Neural crest cell (in vitro differentiated cells): ENCODE measurements around the gene THEMIS. TPM values are rescaled to one million over a fixed set of nuclear protein-coding genes. Genes with fewer than 3 reads are reported as not detected.

Experiments
- DNase-seq: peaks from one replicate; pipeline ENCODE4 v3.0.0; 2021; ENCODE audit warnings: low read depth, mixed read lengths, low spot score
- H3K27ac Mint-ChIP-seq: one replicate; pipeline ENCODE4 v1.8.0; 2021; ENCODE audit warnings: mild to moderate bottlenecking, mixed read lengths; ENCODE audit not compliant: unreplicated experiment
- H3K27me3 Mint-ChIP-seq: 2 replicates; pipeline ENCODE4 v1.8.0; 2021; ENCODE audit warnings: low read depth, mild to moderate bottlenecking, mixed read lengths
- H3K36me3 Mint-ChIP-seq: 2 replicates; pipeline ENCODE4 v1.8.0; 2021; ENCODE audit warnings: low read depth, mild to moderate bottlenecking, mixed read lengths
- H3K4me1 Mint-ChIP-seq: 2 replicates; pipeline ENCODE4 v1.8.0; 2021; ENCODE audit warnings: mixed read lengths
- H3K4me3 Mint-ChIP-seq: one replicate; pipeline ENCODE4 v1.8.0; 2021; ENCODE audit warnings: mild to moderate bottlenecking, mixed read lengths
- H3K9me3 Mint-ChIP-seq: 2 replicates; pipeline ENCODE4 v1.8.0; 2021; ENCODE audit warnings: mixed read lengths
- total RNA-seq: library from RNA; stranded (reverse); gene quantifications from 2 replicates; pipeline ENCODE4 v1.2.1, GENCODE V29; 2021
- TF ChIP-seq, protein P1 (sequence below): fragments of 200-600 bp; sonication (generic); conservative IDR thresholded peaks from 2 replicates; pipeline ENCODE4 v1.5.0; 2021; ENCODE audit warnings: antibody characterized with exemption, mild to moderate bottlenecking

The THEMIS gene
- total RNA-seq, 1 donor from 2014 or later, result not detected

GRCh38 chr6:127816643-127817042 lies 84.2 kb downstream of the THEMIS start:
- H3K36me3 Mint-ChIP-seq, result no peaks in the 10 kb centered on the region
- H3K4me1 Mint-ChIP-seq, result no peaks in the 10 kb centered on the region
- no peak overlapping the region for H3K4me3 Mint-ChIP-seq
- DNase-seq, result no peak
- TF ChIP-seq, protein P1, sequence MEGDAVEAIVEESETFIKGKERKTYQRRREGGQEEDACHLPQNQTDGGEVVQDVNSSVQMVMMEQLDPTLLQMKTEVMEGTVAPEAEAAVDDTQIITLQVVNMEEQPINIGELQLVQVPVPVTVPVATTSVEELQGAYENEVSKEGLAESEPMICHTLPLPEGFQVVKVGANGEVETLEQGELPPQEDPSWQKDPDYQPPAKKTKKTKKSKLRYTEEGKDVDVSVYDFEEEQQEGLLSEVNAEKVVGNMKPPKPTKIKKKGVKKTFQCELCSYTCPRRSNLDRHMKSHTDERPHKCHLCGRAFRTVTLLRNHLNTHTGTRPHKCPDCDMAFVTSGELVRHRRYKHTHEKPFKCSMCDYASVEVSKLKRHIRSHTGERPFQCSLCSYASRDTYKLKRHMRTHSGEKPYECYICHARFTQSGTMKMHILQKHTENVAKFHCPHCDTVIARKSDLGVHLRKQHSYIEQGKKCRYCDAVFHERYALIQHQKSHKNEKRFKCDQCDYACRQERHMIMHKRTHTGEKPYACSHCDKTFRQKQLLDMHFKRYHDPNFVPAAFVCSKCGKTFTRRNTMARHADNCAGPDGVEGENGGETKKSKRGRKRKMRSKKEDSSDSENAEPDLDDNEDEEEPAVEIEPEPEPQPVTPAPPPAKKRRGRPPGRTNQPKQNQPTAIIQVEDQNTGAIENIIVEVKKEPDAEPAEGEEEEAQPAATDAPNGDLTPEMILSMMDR, result no peak
- H3K9me3 Mint-ChIP-seq, result no peaks in the 10 kb centered on the region
- H3K27me3 Mint-ChIP-seq, result peaks cover 2% of the 10 kb centered on the region
- H3K27ac Mint-ChIP-seq, result no peak overlapping the region

DNA sequence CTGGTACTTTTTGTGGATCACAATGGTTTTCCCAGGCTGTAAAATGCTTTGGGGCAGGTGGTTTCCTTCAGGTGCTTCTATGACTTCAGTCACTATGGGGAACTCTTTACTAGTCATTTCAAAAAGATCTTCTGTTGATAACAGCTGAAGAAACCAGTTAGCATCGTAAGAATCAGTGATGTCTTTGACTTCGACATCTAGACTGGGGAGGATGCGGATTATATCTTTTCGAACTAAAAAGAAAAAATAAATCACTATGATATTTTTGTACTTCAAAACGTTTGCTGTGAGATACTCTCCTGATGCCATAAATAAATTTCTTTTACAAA lies 87.2 kb downstream of the THEMIS start:
- no peak overlapping the region for H3K27ac Mint-ChIP-seq
- TF ChIP-seq, protein P1, result no peak
- no peaks in the 10 kb centered on the region for H3K9me3 Mint-ChIP-seq
- peaks cover 2% of the 10 kb centered on the region for H3K27me3 Mint-ChIP-seq
- no peaks in the 10 kb centered on the region for H3K4me1 Mint-ChIP-seq
- no peak for DNase-seq
- H3K36me3 Mint-ChIP-seq, result no peaks in the 10 kb centered on the region
- no peak overlapping the region for H3K4me3 Mint-ChIP-seq

DNA sequence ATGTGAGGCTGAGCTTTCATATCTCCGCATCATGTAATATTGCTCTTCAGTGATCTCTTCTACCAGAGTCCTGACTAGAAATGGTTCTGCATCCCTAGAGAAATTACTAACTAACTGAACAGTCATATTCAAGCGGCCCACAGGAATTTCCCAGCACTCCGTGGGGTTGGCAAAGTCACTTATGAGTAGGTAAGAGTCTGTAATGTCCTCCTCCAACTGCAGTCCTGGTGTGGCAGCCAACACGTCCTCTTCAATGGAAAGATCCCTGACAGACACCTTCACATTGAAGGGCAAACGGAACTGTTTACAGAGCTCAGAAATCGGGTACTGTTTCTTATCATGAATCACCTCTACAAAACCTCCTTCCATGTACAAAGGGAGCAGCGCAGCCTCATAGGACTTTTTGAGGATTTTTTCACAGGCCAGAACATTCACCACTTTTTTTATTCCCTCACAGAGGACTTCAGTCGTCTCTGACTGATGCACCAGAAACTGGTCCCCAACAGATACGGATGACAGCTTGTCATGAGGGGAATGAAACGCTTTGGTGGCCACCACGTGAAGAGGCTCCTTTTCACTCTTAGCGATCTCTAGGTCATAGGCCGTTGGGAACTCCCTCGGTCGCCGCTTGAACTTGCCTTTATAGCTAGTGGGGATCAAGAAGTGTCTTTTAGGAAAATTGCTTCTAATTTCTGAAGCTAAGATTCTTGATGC lies 87.7 kb downstream of the THEMIS start:
- no peak overlapping the region for H3K4me3 Mint-ChIP-seq
- H3K9me3 Mint-ChIP-seq, result no peaks in the 10 kb centered on the region
- H3K27ac Mint-ChIP-seq, result no peak overlapping the region
- TF ChIP-seq, protein P1, result no peak
- H3K36me3 Mint-ChIP-seq, result no peaks in the 10 kb centered on the region
- no peak for DNase-seq
- peaks cover 2% of the 10 kb centered on the region for H3K27me3 Mint-ChIP-seq
- H3K4me1 Mint-ChIP-seq, result no peaks in the 10 kb centered on the region

DNA sequence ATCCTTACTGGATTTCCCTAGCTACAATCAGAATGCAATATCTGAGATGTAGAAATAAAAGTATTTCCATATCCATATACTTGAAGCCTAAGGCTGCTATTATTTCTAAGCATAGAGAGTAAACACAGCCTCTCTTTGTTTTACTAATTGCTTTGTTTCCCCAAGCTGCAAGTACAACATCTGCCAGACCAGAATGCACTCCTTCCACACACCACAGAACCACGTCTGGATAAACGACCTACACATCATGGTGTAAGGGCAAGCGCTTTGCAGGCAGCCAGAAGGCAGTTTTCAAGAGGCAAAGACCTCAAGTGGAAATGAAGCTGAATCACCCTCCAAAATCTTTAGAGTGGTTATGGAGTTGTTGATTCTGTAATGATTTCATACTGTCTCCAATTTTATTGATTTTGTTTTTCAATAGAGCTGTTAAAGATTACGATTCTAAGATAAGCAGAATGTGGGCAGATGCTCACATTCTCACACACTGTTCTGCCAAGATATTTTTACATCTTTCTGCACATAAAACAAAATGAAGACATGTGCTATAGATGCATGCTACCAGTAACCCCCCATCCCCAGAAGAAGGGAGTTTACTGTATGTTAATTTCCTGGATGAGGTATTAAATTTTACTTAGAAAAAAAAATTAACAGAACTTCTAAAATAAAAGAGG lies 88.8 kb downstream of the THEMIS start:
- H3K4me3 Mint-ChIP-seq, result no peak overlapping the region
- H3K9me3 Mint-ChIP-seq, result no peaks in the 10 kb centered on the region
- TF ChIP-seq, protein P1, result no peak
- no peak overlapping the region for H3K27ac Mint-ChIP-seq
- no peaks in the 10 kb centered on the region for H3K4me1 Mint-ChIP-seq
- H3K36me3 Mint-ChIP-seq, result no peaks in the 10 kb centered on the region
- peaks cover 2% of the 10 kb centered on the region for H3K27me3 Mint-ChIP-seq
- no peak for DNase-seq

GRCh38 chr6:127807806-127808517 lies 92.9 kb downstream of the THEMIS start:
- TF ChIP-seq, protein P1, result no peak
- no peaks in the 10 kb centered on the region for H3K36me3 Mint-ChIP-seq

More at GRCh38 chr6:127807806-127808517, 92.9 kb downstream of the THEMIS start:
- no peak overlapping the region for H3K27ac Mint-ChIP-seq
- H3K4me1 Mint-ChIP-seq, result no peaks in the 10 kb centered on the region
- H3K9me3 Mint-ChIP-seq, result no peaks in the 10 kb centered on the region
- H3K27me3 Mint-ChIP-seq, result no peaks in the 10 kb centered on the region
- no peak for DNase-seq
- no peak overlapping the region for H3K4me3 Mint-ChIP-seq
